GM20000 (cell line): ENCODE results near the gene CPA1.

ENCODE experiments used
- DNase-seq: peaks from one replicate; pipeline ENCODE4 v3.0.0; 2012; ENCODE audit warnings: low spot score
- TF ChIP-seq, protein P1 (sequence below): IDR thresholded peaks from 2 replicates; pipeline ENCODE4 v1.5.1; 2012; ENCODE audit warnings: mild to moderate bottlenecking, control low read depth; ENCODE audit errors: extremely low read depth, missing control alignments

The CPA1 gene

DNA sequence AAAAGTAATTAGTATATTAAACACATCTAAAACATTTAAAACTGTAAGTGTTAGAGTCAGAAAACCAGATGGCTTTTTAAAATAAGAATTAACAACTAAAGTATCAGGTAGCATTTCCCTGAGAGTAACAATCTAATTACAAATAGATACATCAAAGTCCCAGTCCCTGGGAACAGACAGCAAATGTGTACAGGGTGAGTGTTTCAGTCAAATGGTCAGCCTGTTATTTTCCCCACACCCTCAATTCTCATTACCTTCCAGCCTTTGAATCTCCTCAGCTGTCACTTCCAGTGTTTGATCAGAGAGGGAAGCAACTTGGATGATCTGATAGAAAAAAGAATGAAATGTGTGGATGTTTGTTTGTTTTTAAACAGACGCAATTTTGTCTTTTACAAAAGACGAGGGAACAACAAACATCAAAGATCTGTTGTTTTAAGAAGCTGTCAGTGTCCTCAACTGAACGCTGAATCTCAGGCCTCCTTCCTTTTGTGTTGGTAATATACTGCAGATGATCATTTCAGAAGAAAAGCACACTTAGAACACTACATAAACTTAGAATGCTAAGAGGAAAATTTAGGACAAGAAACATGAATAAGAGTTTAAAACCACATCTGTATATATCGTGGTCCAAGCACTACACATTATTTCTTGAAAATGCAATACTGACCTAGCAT, 30.7 kb downstream of the CPA1 start:
- no peak for DNase-seq
- TF ChIP-seq, protein P1, sequence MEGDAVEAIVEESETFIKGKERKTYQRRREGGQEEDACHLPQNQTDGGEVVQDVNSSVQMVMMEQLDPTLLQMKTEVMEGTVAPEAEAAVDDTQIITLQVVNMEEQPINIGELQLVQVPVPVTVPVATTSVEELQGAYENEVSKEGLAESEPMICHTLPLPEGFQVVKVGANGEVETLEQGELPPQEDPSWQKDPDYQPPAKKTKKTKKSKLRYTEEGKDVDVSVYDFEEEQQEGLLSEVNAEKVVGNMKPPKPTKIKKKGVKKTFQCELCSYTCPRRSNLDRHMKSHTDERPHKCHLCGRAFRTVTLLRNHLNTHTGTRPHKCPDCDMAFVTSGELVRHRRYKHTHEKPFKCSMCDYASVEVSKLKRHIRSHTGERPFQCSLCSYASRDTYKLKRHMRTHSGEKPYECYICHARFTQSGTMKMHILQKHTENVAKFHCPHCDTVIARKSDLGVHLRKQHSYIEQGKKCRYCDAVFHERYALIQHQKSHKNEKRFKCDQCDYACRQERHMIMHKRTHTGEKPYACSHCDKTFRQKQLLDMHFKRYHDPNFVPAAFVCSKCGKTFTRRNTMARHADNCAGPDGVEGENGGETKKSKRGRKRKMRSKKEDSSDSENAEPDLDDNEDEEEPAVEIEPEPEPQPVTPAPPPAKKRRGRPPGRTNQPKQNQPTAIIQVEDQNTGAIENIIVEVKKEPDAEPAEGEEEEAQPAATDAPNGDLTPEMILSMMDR, result no peak

DNA sequence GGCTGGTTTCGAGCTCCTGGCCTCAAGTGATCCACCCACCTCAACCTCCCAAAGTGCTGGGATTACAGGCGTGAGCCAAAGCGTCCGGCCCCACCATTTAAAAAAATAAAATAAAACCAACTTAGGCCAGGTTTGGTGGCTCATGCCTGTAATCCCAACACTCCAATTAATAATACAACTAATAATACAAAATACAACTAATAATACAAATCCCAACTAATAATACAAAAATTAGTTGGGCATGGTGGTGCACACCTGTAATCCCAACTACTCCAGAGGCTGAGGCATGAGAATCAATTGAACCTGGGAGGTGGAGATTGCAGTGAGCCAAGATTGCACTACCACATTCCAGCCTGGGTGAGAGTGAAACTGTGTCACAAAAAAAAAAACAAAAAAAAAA, 32.9 kb downstream of the CPA1 start:
- TF ChIP-seq, protein P1, result no peak
- DNase-seq, result no peak

DNA sequence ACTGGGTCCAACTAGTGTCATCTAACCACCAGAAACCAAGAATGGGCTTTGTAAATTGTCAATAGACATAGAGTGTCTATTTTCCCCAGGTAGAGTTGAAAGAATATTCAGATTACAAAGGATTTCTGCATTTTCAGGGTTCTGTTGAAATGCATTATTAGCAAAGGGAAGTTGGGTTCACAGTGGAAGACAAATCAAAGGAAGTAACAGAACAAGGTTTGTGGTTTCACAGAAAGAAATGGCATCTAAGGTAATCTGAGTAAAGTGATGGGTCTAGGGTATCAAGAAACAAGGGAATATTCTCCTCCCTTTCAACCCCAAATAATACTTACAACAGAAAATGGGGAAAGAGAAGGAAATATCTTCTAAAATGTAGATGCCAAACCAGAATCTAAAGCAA, 34.7 kb downstream of the CPA1 start:
- no peak for DNase-seq
- TF ChIP-seq, protein P1, result no peak

DNA sequence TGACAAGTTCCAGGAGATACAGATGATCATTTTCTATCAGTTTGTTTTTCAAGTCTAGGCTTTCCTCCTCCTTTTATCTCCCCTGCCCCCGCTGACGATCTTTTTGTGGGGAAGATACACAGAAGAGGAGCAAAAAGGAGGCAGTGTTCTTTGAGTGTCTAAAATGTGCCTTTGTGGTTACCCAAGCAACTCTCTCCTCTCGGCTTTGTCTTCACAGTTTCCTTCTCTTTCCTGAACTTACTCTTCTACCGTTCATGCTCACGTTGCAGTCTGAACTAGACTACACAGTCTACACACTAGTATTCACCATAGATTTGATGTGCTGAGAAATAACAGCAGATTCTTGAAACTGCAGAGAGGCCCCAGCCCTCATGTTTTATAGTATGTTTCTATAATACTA, 36.9 kb downstream of the CPA1 start:
- TF ChIP-seq, protein P1, result no peak
- DNase-seq, result no peak

DNA sequence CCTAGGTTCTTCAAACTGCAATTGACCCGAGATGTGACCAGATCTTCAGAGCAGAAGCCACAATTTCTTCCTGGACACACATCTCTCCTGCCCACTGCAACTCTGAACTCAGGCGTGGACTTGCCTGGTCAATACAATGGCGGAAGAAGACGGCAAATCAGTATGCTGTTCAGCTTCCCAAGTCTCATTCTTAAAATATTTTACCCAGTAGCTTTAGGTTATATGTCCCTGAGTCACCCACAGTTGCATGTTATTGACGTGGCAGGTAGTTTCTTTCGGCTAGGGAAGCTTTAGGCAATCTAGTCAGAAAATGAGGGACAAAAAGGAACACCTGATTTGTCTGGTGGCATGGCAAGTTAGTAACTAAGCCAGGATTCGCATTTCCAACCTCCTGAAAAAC, 38.0 kb downstream of the CPA1 start:
- no peak for DNase-seq
- TF ChIP-seq, protein P1, result no peak

DNA sequence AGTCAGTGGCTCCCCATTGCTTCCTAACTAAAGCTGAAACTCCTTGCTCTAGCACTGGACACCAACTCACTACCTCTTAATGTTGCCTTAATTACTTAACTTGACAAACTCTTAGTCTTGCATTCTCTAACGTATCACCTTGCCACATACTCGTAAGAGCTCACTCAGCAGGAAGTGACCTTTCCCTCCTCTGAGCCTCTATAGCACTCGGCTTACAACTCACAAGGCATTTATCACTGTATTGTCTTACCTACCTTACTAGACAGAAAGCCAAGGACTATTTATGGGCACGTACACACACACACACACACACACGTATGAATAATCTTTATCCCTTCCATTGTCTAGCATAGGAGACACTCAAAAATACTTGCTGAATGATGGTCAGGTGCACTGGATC, 39.4 kb downstream of the CPA1 start:
- no peak for DNase-seq
- TF ChIP-seq, protein P1, result no peak

DNA sequence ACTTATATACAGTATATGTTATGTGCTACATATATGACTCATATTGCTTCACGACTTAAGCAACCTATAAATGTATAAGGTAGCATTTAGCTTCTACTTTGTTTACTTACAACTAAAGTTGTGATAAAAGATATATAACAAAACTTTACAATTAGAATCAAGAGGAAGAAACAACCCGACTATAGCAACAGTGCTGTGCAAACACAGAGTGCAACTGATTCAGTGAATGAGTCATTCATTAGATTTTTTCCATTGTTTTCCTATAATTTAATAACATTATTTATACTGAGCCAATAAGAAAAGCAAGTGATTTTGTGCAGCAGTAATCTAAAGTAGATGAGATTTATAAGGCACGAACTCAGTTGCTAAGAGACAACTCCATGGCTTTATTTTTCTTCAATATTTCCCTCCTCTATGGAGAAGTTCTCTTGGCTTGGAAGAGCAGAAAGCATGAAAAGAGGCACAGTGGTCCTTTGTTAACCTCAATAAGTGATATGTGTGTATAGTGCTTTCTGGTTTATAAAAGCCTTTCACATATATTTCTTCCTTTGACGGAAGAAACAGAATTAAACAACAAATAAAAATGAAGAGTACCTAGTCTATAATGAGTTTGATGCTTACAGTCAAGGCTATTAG, 40.8 kb downstream of the CPA1 start:
- DNase-seq, result no peak
- TF ChIP-seq, protein P1, result no peak
